Measurements from ENCODE around the gene PLEKHA6.

Gene PLEKHA6

DNA sequence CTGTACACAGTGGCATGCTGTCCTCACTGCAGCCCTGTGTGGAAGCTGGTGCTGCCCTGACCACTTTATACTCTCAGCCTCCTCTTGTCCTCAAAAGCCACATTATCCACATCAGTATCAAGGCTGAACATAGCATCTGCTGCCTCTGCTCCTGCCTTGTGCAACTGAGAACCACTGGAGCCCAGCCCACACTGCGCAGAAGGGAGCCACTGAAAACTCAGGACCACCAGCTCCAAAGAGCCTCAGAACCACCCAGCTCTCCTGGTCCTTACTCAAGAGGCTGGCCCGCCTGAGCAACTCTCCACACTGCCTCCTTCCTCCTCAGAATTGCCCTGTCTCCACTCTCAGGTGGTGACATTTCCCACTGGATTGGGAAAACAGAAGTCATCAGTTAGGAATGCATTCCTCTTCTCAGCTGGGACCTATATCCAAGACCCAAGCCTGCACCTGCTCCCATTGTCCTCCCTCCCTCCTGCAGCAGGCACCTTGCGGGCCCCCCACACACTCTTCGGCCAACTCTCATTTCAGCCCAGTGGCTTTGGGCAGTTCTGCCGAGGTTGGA is 156.4 kb downstream of the PLEKHA6 start:
- DNase-seq = no peak

DNA sequence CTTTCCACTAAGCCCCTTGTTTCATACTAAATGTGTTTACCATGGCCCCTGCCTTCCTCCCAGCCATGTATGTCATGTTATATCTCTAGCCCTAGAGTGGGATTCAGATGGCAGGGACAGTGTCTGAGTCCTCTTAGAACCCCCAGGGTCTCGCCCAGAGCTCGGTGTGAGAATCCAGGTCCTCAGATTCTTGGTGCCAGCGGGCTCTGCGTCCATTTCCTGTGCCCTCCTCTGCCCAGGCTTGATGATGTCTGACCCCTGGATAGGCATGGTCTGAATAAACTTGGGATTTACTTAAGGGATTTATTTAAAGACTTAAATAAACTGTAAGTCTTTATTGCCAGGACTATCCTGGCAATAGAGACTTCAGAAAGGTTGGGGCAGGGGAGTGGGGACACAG is 157.2 kb downstream of the PLEKHA6 start:
- no peak for DNase-seq

DNA sequence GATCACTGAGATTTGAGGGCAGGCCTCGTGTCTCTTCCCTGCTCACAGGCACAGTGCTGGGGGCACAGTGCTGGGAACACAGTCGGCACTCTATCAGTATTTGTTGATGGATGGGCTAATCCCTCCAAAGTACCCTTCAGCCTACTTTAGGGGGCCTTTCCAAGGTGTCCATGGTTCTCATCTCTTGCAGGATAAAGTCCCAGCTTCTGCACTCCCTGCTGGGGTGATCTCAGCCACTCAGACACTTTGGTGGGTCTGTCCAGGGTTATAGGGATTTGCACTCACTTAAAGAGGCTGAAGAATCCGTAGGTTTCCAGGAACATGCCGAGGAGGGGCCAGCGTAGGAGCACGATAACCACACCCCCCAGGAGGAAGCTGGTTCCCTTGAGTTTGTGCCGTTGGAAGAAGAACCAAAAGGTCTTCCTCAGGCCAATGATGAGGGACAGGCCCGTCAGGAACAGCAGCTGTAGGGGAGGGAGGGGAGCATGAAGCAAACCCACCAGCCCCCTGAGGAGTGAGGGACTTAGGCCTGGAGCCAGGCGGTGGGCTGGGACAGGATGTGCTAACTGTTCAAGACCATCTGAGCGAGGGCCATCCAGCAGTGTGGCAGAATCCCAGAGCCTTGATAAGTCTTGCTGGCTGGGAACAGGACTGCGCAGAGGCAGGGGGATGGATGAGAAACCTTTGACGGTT is 158.2 kb downstream of the PLEKHA6 start:
- DNase-seq = no peak

DNA sequence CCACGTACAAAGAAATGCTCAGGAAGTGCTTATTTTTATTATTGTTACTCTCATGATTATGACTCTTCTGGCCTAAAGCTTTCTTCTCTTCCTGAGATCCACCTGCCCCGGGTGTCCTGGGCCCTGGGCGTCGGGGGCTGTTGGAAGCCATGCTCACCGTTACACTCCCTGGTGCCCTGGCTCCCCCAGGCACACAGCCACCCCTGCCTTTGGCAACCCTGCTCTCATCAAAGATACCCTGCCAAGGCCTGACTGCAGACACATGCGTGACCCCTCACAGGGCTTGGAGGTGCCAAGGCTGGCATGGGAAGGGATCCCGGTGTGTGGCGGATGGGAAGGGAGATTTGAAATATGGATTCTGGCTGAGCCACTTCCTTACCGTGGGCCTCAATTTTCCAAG is 160.2 kb downstream of the PLEKHA6 start:
- no peak for DNase-seq

DNA sequence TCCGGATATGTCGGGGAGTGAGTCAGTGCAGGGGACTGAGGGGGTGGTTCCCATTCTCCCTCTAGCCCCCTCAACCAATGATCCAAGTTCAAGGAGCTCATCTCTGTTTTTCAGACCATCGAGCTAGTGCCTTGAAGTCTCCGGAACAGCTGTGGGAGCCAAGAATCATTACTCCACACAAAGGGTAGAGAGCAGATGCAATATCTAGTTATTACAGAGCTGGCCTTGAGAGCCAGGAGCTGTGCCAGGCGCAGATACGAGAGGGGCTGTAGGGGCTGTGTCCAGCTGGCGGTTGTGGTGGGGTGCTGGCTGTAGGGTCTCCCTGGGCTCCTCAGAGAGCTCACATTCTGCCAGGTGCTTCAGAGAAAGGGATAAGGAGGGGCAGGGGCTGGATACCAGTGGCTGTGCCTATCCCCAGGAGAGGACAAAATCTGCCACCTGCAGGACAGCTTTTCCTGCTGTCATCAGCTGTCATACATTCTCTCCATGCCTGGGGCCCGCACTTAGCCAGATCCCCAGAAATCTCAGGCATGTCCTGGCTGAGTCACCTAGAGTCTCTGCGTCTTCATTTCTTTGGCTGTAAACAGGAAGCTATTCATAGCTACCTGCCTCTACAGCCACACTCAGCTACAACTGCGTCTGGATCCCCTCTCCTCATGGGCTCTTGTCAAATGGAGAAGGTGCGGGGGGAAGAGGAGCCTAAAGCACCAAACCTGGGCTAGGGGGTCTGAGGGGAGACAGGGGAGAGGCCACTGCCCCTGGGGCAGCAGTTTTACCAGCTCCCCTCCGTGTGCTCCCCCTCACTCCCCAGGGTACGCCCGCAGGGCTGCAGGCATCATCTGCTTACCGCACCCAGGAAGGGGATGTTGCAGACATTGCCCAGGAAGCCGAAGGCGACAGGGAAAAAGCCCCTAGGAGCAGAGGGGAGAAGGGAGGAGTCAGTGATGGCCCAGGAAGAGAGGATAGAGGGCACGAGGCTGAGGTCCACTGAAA is 161.1 kb downstream of the PLEKHA6 start:
- DNase-seq = no peak

DNA sequence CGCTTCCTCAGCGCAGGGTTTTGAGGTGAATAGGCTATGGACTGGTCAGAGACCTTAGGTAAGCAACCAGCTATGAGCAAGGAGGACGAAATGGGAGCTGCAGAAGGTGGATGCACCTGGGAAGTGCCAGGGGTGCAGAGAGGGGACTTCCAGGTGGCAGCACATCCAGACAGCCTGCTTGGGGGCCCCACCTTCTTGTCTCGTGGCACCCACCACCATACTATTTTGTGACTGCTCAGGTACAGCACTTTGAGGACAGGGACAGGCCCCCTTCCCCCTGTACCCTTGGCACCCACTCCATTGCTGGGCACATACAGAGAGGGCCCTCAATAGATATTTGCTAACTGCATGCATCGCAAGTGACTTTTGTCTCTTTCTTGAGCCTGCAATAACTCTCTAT is 162.7 kb downstream of the PLEKHA6 start:
- no peak for DNase-seq

DNA sequence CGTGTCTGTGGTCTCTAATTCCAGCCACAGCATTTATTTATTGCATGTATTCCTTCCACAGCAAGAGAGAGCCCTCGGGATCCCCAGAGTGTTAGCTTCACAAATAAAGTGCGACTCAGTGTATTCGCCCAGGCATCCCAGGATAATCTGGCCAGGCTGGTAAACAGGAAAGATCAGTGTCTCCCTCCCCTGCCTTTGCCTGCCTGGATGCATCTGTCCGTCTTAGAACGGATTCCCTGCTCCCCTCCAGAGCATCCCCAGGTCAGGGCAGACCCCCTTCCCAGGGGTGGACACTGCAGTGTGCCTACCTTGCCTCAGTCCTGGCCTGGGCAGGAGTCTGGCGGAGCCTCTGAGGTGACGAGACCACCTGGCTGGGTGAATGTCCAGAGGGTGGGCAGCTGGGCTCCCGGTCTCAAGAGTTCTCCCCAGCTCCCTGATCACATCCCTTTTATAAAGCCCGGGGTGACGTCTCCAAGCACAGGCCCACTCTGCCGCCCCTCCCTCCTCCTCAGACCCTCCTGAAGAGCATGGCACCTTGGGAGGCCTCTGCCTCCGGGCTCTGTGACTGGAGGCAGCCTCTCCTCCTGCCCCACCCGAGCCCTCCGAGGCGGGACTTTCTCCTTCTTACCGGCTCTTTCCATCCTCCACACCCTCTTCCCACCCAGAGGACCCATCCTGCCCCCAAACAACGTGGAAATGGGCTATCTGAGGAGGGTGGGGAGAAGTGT is 163.5 kb downstream of the PLEKHA6 start, which contains the start of gene KISS1:
Gene KISS1 (minus strand): TSS at position 424 of the 728 bp plus-strand sequence. CDS start 3,615 bp downstream, outside the sequence.
- DNase-seq = no peak

DNA sequence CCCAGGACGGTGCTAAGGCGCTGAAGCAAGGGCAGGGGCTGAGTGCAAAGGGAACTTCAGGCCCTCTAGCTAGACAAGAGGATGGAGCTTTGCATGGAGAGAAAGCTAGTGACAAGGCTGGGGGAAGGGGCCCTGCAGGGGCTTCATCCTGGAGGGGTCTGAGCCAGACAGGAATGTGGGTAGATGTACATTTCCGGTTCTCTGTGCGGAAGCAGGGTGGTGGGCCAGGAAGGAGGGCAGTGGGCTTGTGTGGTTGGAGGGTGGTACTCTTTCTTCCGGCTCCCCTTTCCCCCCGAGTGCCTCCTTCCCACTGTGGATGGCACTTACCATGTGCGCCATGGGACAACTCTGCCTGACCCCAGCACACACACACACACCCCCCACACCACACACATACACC is 165.0 kb downstream of the PLEKHA6 start:
- no peak for DNase-seq

DNA sequence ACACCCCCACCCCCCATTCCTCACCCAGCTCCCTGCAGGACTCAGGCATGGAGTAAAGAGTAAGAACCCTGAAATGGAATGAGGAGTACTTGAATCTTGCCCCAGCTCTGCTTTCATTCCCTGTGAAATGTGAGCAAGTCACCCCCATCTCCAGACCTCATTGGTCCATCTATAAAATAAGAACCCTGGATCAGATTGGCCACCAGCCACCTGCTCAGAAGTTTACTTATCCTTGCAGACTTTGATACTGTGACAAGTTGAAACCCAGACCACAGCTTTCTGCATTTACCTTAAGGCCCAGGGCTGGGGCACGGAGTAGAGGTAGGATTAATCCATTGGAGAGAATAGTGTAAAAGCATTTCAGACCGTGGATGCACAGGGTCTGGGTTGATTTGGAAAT is 165.6 kb downstream of the PLEKHA6 start:
- DNase-seq = no peak

DNA sequence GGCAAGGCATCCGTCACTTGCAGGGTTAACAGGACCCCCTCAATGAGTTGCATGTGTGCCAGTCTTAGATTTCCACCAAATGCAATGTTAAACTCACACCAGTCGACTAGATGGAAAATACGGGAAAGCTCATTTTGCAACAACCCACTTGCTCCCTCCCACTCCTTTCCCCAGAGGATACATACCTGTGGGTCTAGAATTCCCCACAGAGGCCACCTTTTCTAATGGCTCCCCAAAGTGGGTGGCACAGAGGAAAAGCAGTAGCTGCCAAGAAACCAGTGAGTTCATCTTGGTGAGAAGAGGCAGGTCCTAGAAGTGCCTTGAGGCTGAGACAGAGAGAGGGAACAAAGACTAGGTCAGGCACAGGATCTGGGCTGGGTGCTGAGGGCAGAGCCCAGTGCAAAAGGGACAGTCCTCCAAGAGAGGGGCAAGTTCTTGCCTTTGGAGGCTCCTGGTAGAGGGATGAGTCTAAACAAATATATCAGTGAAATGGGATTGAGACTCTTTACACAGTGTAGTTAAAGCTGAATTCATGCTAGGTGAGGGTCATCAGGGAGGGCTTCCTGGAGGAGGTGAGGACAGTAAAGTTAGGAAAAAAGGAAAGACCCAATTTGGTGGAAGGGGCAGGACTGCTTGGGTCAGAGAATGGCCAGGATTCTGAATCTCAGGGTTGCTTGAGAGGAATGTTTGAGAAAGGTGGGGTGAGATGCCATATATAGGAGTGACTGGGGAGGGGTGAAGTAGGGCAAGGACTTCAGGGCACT is 167.0 kb downstream of the PLEKHA6 start:
- no peak for DNase-seq

DNA sequence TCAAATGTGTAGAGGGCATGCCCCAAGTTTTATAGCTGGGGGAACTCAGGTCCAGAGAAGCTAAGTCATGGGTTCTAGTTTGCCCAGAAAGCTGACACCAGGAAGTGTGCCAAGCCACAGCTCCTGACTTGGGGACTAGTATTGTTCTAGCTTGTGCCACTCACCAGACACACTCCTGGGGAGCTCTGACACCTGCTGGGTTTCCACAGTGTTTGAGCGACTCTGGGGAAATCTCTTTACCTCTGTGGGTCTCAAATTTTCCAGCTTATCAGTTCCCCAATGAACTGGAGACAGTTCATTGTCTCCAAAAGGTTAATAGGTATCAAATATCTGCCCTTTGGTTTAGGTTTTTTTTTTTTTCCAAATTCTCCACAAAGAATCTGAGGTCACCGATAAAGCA is 167.7 kb downstream of the PLEKHA6 start:
- DNase-seq = peak; percentile 19

DNA sequence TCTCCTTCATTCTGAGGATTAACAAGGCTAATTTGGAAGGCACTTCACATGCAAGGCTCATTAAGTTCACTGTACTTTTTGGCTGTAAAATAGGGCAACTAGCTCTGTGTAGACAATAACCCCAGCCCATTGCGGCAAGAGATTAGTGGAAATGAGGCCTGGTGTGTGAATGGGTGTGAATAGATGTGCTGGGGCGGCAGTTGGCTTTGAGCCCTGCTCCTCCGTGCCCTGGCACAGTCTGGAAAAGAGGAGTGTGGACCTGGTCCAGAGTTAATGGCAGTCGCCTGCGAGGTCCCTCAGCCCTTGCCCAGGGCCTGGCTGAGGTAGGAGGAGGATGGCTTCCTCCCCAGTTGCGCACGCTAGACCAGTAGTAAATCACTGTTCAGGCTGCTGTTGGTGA is 168.3 kb downstream of the PLEKHA6 start:
- DNase-seq = no peak

DNA sequence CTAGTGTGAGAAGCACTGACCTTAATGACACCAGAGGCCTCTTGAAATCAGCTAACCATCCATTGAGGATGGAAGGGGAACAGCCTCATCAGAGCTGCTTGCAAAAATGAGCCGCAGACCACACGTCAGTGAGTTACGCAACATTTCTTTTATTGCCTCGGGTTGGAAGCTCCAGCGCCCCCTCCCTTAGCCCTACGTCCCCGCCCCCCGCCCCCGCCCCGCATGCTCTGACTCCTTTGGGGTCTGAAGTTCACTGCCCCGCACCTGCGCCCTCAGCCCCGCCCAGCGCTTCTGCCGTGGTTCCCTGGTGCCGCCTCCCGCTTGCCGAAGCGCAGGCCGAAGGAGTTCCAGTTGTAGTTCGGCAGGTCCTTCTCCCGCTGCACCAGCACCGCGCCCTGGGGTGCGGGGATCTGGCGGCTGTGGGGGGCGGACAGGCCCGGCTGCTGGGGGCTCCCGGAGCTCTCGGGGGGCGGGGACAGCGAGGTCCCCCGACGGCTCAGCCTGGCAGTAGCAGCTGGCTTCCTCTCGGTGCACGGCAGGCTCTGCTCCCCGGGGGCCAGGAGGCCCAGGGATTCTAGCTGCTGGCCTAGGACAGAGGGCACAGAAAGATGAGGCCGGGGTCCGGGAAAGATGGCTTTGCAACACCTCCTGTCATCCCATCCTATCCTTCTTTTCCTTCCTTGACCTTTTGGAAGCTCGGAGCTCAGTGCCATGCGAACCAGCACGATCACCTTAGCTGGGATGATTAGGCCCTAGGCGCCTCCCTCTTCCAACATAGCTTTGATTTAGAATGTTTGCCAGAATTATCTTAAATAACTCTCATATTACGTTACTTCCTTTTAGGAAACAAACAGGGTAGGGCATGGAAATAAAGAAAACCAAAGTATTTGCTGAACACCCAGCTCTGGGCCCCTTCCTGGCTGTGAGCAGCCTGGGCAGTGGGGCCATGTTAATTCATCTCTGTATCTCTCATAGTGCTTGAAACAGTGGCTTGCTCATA is 169.2 kb downstream of the PLEKHA6 start:
- peak; percentile 43 for DNase-seq

DNA sequence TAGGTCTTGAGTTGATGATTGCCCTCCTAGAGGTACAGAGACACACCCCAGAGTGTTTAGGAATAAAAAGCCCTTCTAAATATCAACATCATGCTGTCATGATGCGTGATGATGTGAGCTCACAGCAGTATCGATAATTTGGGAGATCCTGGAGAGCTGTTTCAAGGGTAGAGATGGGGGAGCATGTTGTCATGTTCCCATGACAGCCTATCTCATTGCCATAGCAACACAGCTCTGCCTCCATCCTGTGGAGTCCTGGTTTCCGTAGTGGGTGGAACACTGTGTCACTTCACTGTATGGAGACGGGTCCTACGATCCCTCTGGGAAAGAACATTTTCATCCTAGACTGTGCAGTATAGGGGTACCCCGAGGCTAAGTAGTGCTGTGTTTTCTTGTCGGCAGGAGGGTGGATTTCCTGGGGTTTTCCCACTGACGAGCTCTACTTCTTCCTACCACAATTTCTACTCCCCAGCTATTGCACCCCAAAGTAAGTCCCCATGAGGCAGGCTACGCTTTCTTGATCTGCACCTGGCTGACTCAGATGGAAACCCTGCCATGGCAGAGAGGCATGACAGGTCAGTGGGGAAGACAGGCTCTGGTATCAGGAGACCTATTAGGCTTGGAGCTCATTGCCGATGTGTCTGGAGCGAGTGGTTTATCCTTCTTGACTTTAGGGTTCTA is 170.6 kb downstream of the PLEKHA6 start:
- no peak for DNase-seq

DNA sequence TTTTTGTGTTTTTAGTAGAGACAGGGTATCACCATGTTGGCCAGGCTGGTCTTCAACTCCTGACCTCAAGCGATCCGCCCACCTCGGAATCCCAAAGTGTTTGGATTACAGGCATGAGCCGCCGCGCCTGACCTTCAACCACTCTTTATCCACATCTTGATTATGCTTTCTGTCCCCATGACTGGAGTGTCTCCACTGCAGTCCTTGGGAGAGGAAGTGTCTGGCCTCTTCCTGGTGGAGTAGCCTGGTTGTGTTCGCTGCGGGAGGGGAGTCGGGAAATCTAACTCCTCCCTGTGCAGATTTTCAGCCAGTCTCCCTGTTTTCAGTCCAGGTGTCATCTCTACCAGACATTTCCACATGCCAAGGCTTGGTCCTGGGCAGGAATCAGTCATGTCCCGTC is 173.1 kb downstream of the PLEKHA6 start:
- no peak for DNase-seq

DNA sequence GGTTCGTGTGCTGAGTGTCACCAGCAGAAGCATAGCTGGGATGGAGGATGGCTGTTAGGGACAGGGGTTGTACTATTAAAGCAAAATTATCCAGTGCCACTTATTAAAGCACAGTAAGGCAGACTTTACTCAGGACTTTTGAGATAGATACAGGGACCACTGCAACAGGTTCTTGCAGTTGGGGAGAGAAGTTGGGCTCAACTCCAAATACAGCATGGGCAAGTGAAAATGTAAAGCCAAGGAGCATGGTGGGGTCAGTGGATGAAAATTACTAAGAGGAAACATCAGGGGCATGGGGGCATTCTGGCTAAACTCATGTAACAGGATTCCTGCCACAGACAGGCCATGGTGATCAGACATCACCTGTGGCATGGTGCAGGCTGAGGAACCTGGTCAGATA is 178.6 kb downstream of the PLEKHA6 start:
- DNase-seq = no peak

DNA sequence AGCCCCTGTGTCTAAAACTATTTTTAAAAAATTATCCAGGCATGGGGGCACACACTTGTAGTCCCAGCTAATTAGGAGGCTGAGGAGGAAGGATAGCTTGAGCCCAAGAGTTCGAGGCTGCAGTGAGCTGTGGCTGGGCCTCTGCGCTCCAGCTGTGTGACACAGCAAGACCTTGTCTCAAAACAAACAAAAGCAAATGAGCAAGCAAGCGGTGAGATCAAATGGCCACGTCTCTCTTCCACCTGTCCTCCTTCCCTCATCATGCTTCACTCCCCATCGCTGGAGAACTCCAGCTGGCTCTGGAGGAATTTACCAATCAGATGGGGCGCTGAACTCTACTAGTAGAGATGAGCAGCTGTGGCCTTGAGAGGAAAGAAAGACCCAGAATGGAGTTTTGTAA is 179.6 kb downstream of the PLEKHA6 start:
- DNase-seq = peak; percentile 36

DNA sequence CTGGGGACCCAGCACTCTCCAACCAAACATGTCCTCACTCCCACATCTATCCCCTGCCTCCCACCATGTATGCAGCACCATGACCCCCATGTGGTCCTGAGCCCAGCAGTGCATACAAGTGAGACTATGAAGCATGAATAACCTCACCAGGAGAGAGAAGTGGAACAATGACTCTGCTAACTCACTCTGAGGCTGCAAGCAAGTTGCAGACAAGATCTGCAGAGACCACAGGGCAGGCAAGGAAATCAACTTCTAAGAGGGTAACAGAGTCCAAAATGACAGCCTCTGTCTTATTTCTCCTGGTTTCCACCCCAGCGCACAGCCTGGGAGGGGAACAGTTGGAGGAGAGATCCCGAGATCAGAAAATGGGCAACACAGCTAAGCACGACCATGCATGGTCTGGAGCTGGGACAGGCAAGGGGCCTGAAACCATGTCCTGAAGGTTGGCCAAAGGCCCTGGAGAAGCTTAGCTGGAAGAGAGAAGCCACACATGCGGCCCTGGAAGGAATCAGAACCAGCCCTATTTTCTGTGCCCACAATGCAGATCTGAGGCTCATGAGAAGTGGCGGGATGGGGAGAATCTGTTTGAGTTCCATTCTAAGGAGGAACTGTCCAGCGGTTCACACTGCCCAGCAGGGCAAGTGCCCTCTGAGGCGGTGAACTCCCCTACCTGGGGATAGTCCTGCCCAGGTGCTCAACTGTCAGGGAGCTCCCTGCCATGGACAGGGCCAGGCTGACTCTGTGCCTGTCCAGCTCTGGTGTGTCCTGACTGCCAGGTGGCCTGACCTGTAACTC is 181.0 kb downstream of the PLEKHA6 start:
- DNase-seq = no peak

DNA sequence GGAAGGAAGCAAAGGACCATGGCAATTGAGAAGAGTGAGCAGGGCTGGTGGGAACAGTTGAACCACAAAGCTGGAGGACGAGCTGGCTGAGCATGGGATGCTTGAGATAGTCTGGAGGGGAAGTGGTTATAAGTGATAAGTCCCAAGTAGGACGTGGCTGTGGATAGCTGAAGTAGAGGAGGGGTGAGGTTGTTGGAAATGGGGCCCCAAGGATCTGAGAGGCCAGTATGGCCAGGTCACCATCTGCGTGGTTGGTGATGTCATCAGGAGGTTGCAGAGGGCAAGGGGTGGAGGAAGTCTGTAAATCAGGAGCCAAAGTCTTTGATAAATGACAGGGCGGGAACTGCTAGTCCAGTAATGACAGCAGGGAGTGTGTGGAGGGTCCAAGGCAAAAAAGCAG is 182.6 kb downstream of the PLEKHA6 start:
- DNase-seq = no peak
